Nephron (organoid): ENCODE measurements around the gene SNX2.

ENCODE experiments used
- H3K27ac Mint-ChIP-seq, 3 experiments: 2 replicates each; pipeline ENCODE4 v1.8.0; 2020; ENCODE audit warnings: mixed read lengths in 3 of 3, mild to moderate bottlenecking in 2 of 3, moderate library complexity in 1 of 3
- H3K27me3 Mint-ChIP-seq: 2 replicates; pipeline ENCODE4 v1.8.0; 2021; ENCODE audit warnings: low read depth, mild to moderate bottlenecking, moderate library complexity, mixed read lengths
- H3K36me3 Mint-ChIP-seq: 2 replicates; pipeline ENCODE4 v1.8.0; 2020; ENCODE audit warnings: low read depth, mixed read lengths
- H3K4me1 Mint-ChIP-seq: 2 replicates; pipeline ENCODE4 v1.8.0; 2020; ENCODE audit warnings: mixed read lengths
- H3K4me3 Mint-ChIP-seq, 3 experiments: 2 replicates each; pipeline ENCODE4 v1.8.0; 2020; ENCODE audit warnings: mild to moderate bottlenecking in 3 of 3, mixed read lengths in 3 of 3, moderate library complexity in 2 of 3
- H3K9me3 Mint-ChIP-seq: 2 replicates; pipeline ENCODE4 v1.8.0; 2020; ENCODE audit warnings: mixed read lengths
- CTCF ChIP-seq, 3 experiments: fragments of 200-600 bp; sonication (generic); IDR thresholded peaks; one replicate each; pipeline ENCODE4 v1.5.0; 2021; ENCODE audit warnings: antibody characterized with exemption in 3 of 3; ENCODE audit not compliant: unreplicated experiment in 3 of 3

The SNX2 gene

GRCh38 chr5:122874179-122874875 is 99.4 kb downstream of the SNX2 start:
- Mint-ChIP-seq H3K27ac (no peak overlapping the region), H3K4me1 (peaks cover 12% of the 10 kb centered on the region), H3K27me3 (no peaks in the 10 kb centered on the region), H3K36me3 (peaks cover 14% of the 10 kb centered on the region), H3K4me3 (no peak overlapping the region), H3K9me3 (no peaks in the 10 kb centered on the region)
- no peak for TF ChIP-seq CTCF (IDR thresholded peaks at IDR 0.05; ENCODE audit: unreplicated experiment in 3 of 3)

GRCh38 chr5:122877518-122877917 is 102.6 kb downstream of the SNX2 start:
- H3K36me3 Mint-ChIP-seq = peaks cover 9% of the 10 kb centered on the region
- H3K4me1 Mint-ChIP-seq = peaks cover 15% of the 10 kb centered on the region
- no peaks in the 10 kb centered on the region for H3K9me3 Mint-ChIP-seq
- H3K4me3 Mint-ChIP-seq = no peak overlapping the region
- H3K27me3 Mint-ChIP-seq = no peaks in the 10 kb centered on the region
- no peak overlapping the region for H3K27ac Mint-ChIP-seq
- TF ChIP-seq CTCF (IDR thresholded peaks at IDR 0.05; ENCODE audit: unreplicated experiment in 3 of 3) = no peak

GRCh38 chr5:122879076-122879475 is 104.2 kb downstream of the SNX2 start:
- no peak overlapping the region for H3K27ac Mint-ChIP-seq

More at GRCh38 chr5:122879076-122879475, 104.2 kb downstream of the SNX2 start:
- H3K36me3 Mint-ChIP-seq = peaks cover 9% of the 10 kb centered on the region
- no peaks in the 10 kb centered on the region for H3K9me3 Mint-ChIP-seq
- H3K4me3 Mint-ChIP-seq = no peak overlapping the region
- H3K27me3 Mint-ChIP-seq = no peaks in the 10 kb centered on the region
- H3K4me1 Mint-ChIP-seq = peaks cover 15% of the 10 kb centered on the region
- no peak for TF ChIP-seq CTCF (IDR thresholded peaks at IDR 0.05; ENCODE audit: unreplicated experiment in 3 of 3)
